Measurements from ENCODE around the gene PEAK1.

DNA sequence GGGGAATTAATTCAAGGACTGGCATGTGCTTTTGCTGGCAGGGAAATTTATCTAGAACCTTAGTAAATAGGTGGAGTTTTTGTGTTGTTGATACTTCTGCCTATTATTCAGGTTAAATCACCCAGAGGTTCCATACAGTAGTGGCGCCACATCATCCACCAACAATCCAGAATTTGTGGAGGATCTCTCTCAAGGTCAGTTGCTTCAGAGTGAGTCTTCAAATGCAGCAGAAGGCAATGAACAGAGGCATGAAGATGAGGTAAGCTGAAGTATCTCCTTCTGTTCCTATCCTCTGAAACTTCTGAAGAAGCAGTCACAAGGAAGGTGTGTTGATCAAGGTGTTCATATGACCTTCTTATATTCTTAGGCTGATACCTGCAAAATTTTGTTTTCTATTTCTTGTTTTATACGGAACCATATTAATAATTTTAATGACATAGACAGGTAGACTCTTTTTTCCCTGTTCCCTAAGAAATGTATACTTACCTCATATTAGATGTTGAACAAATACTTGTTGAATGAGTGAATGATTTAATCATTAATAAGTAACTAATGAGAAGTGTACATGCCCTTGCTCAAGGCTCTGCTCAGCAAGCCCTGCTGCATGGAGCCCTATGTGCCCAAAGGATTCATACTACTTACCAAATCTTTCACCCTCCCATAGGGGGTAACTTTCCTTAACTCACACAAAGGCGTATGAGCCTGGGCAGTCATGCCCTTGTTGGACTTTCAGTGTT is 44.4 kb upstream of the PEAK1 start:
- TF ChIP-seq, protein P1, sequence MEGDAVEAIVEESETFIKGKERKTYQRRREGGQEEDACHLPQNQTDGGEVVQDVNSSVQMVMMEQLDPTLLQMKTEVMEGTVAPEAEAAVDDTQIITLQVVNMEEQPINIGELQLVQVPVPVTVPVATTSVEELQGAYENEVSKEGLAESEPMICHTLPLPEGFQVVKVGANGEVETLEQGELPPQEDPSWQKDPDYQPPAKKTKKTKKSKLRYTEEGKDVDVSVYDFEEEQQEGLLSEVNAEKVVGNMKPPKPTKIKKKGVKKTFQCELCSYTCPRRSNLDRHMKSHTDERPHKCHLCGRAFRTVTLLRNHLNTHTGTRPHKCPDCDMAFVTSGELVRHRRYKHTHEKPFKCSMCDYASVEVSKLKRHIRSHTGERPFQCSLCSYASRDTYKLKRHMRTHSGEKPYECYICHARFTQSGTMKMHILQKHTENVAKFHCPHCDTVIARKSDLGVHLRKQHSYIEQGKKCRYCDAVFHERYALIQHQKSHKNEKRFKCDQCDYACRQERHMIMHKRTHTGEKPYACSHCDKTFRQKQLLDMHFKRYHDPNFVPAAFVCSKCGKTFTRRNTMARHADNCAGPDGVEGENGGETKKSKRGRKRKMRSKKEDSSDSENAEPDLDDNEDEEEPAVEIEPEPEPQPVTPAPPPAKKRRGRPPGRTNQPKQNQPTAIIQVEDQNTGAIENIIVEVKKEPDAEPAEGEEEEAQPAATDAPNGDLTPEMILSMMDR (IDR thresholded peaks at IDR 0.05), result no peak
- TF ChIP-seq POLR2A (IDR thresholded peaks at IDR 0.05), result no peak
- no peak for TF ChIP-seq POLR2AphosphoS5 (IDR thresholded peaks at IDR 0.05; ENCODE audit: insufficient read depth in 1 of 2, low read depth in 1 of 2)

All from vagina (tissue), 2 donors.